Measurements from ENCODE around the gene TMEM52.

GRCh38 chr1:1890506-1891348 lies 28.4 kb downstream of the TMEM52 start, which contains the start of gene GNB1:
- no peak for TF ChIP-seq CTCF (conservative IDR thresholded peaks at IDR 0.05; ENCODE audit: low read length)
- TF ChIP-seq EZH2phosphoT487 (IDR thresholded peaks at IDR 0.05; ENCODE audit: borderline replicate concordance, low read depth, low read length), result no peak
